IMR-90 (cell line): ENCODE results near the gene MZB1. TPM values are rescaled to one million over a fixed set of nuclear protein-coding genes. Genes with fewer than 3 reads are reported as not detected.

ENCODE experiments used
- ATAC-seq: fragments of 200-7000 bp; cut with Tn5 transposase; 2 replicates; pipeline ENCODE4 v1.9.1; 2020; ENCODE audit warnings: low read depth, mild to moderate bottlenecking, moderate library complexity
- BruUV-seq: library from RNA; stranded (reverse); fragments of 400-500 nt; replicated peaks from 2 replicates; lab custom pipeline; 2021; lab: Mats Ljungman, UMichigan
- CTCF ChIA-PET: fragments of 300-600 bp; formaldehyde crosslinking; extraction: SDS; loops from one replicate; lab custom pipeline; 2021; ENCODE audit warnings: antibody characterized with exemption; lab: Yijun Ruan, JAX
- POLR2A ChIA-PET: fragments of 300-600 bp; sonication (Branson Sonifier 250); formaldehyde crosslinking; loops from one replicate; lab custom pipeline; 2022; ENCODE audit warnings: antibody characterized with exemption; ENCODE audit not compliant: unreplicated experiment; lab: Charles Lee
- DNase-seq: peaks from one replicate; pipeline ENCODE4 v3.0.0; 2013
- H2AFZ ChIP-seq: replicated peaks from 2 replicates; pipeline ENCODE3; 2013; ENCODE audit warnings: low read length, mild to moderate bottlenecking; ENCODE audit not compliant: poor library complexity
- H2AK5ac ChIP-seq: 2 replicates; pipeline ENCODE4 v1.6.1; 2013; ENCODE audit warnings: low read depth, low read length, inconsistent platforms
- H2AK9ac ChIP-seq: replicated peaks from 2 replicates; pipeline ENCODE3; 2013; ENCODE audit warnings: mild to moderate bottlenecking, low read depth, low read length, moderate library complexity; ENCODE audit not compliant: poor library complexity
- H2BK120ac ChIP-seq: 2 replicates; pipeline ENCODE4 v1.6.1; 2013; ENCODE audit warnings: low read depth, low read length, inconsistent platforms
- H2BK15ac ChIP-seq: 3 replicates; pipeline ENCODE4 v1.6.1; 2013; ENCODE audit warnings: low read depth, low read length, inconsistent platforms
- H2BK20ac ChIP-seq: 2 replicates; pipeline ENCODE4 v1.6.1; 2013; ENCODE audit warnings: low read depth, mild to moderate bottlenecking, inconsistent platforms, low read length, moderate library complexity
- H2BK5ac ChIP-seq: 2 replicates; pipeline ENCODE4 v1.6.1; 2013; ENCODE audit warnings: mild to moderate bottlenecking, low read depth, low read length, inconsistent platforms; ENCODE audit not compliant: poor library complexity, severe bottlenecking
- H3K14ac ChIP-seq: replicated peaks from 2 replicates; pipeline ENCODE4 v1.6.1; 2013; ENCODE audit warnings: low read depth, low read length, inconsistent platforms
- H3K18ac ChIP-seq: 2 replicates; pipeline ENCODE4 v1.6.1; 2013; ENCODE audit warnings: low read depth, low read length, control low read depth
- H3K23ac ChIP-seq: 2 replicates; pipeline ENCODE4 v1.6.1; 2013; ENCODE audit warnings: low read depth, low read length, inconsistent platforms
- H3K27ac ChIP-seq: 2 replicates; pipeline ENCODE4 v1.5.1; 2013; ENCODE audit warnings: mild to moderate bottlenecking, control low read depth, low read length; ENCODE audit not compliant: insufficient read depth
- H3K27me3 ChIP-seq: 2 replicates; pipeline ENCODE4 v1.6.1; 2013; ENCODE audit warnings: low read length; ENCODE audit not compliant: control insufficient read depth, insufficient read depth
- H3K36me3 ChIP-seq: 2 replicates; pipeline ENCODE4 v1.6.1; 2013; ENCODE audit warnings: low read length, mixed read lengths; ENCODE audit not compliant: control insufficient read depth, insufficient read depth
- H3K4ac ChIP-seq: 2 replicates; pipeline ENCODE4 v1.6.1; 2013; ENCODE audit warnings: low read depth, low read length, inconsistent platforms
- H3K4me1 ChIP-seq: 2 replicates; pipeline ENCODE4 v1.6.1; 2013; ENCODE audit warnings: low read length, mixed read lengths; ENCODE audit not compliant: control insufficient read depth, insufficient read depth
- H3K4me2 ChIP-seq: 2 replicates; pipeline ENCODE4 v1.6.1; 2013; ENCODE audit warnings: low read depth, mild to moderate bottlenecking, control low read depth, low read length, moderate library complexity
- H3K4me3 ChIP-seq: 2 replicates; pipeline ENCODE4 v1.5.1; 2013; ENCODE audit warnings: low read depth, mild to moderate bottlenecking, control low read depth, low read length, moderate library complexity; ENCODE audit not compliant: insufficient read depth
- H3K56ac ChIP-seq: 2 replicates; pipeline ENCODE4 v1.6.1; 2013; ENCODE audit warnings: low read length, inconsistent platforms; ENCODE audit not compliant: insufficient read depth; ENCODE audit errors: extremely low read depth
- H3K79me1 ChIP-seq, 2 experiments: 2 replicates each; pipeline ENCODE4 v1.6.1; 2013; ENCODE audit warnings: low read length in 2 of 2, inconsistent platforms in 1 of 2, low read depth in 1 of 2
- H3K9ac ChIP-seq: 2 replicates; pipeline ENCODE4 v1.6.1; 2013; ENCODE audit warnings: low read depth, low read length, control low read depth
- H3K9me1 ChIP-seq: 2 replicates; pipeline ENCODE4 v1.6.1; 2013; ENCODE audit warnings: low read length, inconsistent platforms; ENCODE audit not compliant: insufficient read depth
- H3K9me3 ChIP-seq: 2 replicates; pipeline ENCODE4 v1.6.1; 2013; ENCODE audit warnings: low read length; ENCODE audit not compliant: control insufficient read depth, insufficient read depth
- H4K20me1 ChIP-seq: 2 replicates; pipeline ENCODE4 v1.6.1; 2013; ENCODE audit warnings: low read length, inconsistent platforms; ENCODE audit not compliant: insufficient read depth
- H4K5ac ChIP-seq: 2 replicates; pipeline ENCODE4 v1.6.1; 2013; ENCODE audit warnings: mild to moderate bottlenecking, low read depth, low read length, control low read depth
- H4K8ac ChIP-seq, 2 experiments: 2 replicates each; pipeline ENCODE4 v1.6.1; 2013; ENCODE audit warnings: low read depth in 2 of 2, low read length in 2 of 2, control low read depth in 1 of 2, inconsistent platforms in 1 of 2
- H4K91ac ChIP-seq: 2 replicates; pipeline ENCODE4 v1.6.1; 2013; ENCODE audit warnings: low read depth, low read length, inconsistent platforms; ENCODE audit not compliant: insufficient read depth
- MAFK ChIP-seq: IDR thresholded peaks from 2 replicates; pipeline ENCODE4 v1.6.1; 2012; ENCODE audit warnings: low read depth, low read length, improper control_type of control experiment
- NFE2L2 ChIP-seq: fragments of 150-350 bp; IDR thresholded peaks from 2 replicates; pipeline ENCODE4 v1.6.1; 2016; ENCODE audit warnings: low read depth, mild to moderate bottlenecking, low read length
- POLR2A ChIP-seq: IDR thresholded peaks from 2 replicates; pipeline ENCODE4 v1.6.1; 2012; ENCODE audit warnings: mild to moderate bottlenecking, low read depth, low read length
- RAD21 ChIP-seq: IDR thresholded peaks from 2 replicates; pipeline ENCODE4 v1.6.1; 2012; ENCODE audit warnings: low read length, improper control_type of control experiment
- RCOR1 ChIP-seq: IDR thresholded peaks from 2 replicates; pipeline ENCODE4 v1.6.1; 2012; ENCODE audit warnings: mild to moderate bottlenecking, low read length, improper control_type of control experiment; ENCODE audit not compliant: insufficient replicate concordance
- SMC3 ChIP-seq: fragments of 150-350 bp; IDR thresholded peaks from 2 replicates; pipeline ENCODE4 v1.6.1; 2016; ENCODE audit warnings: low read depth, mild to moderate bottlenecking, antibody characterized with exemption, low read length, moderate library complexity
- WGBS, 2 experiments: methylation state at CpG; one replicate each; pipeline versions ENCODE4 v1.1.5 to v1.1.7; 2013; ENCODE audit warnings: missing lambda C conversion rate in 2 of 2; ENCODE audit not compliant: insufficient read length in 1 of 2; ENCODE audit errors: extremely low coverage in 2 of 2; 5-methylcytosine and 5-hydroxymethylcytosine counted together
- dilution Hi-C: fragments of 300-500 bp; cut with HindIII; formaldehyde crosslinking; loops from one replicate; pipeline ENCODE4 v1.14.3; 2018; ENCODE audit warnings: low sequenced_read_pairs; ENCODE audit not compliant: unreplicated experiment
- in situ Hi-C: fragments of 300-500 bp; cut with MboI; formaldehyde crosslinking; loops from 3 replicates; pipeline ENCODE4 v1.14.3; 2019; ENCODE audit warnings: low sequenced_read_pairs, inconsistent platforms, mixed read lengths
- intact Hi-C: fragments of 100-400 bp; cut with micrococcal nuclease; formaldehyde crosslinking; loops from 2 replicates; pipeline ENCODE4 v1.10.0; 2022
- polyA plus RNA-seq, 3 experiments: library from polyadenylated mRNA; depleted of rRNA; stranded (reverse); fragments of >200 nt; gene quantifications; 2 replicates each; pipeline ENCODE4 v1.2.3, GENCODE V29; 2012; ENCODE audit warnings: low replicate concordance in 1 of 3
- total RNA-seq: library from RNA; depleted of rRNA; stranded (reverse); fragments of >200 nt; gene quantifications from 2 replicates; pipeline ENCODE4 v1.2.3, GENCODE V29; 2012
- TF ChIP-seq, protein P1 (sequence below): conservative IDR thresholded peaks from 2 replicates; pipeline ENCODE4 v1.5.1; 2012; ENCODE audit warnings: mild to moderate bottlenecking, low read depth, low read length, improper control_type of control experiment

Gene MZB1
- total and polyA plus RNA-seq, 2 of the 4 experiments (the other 2 are of a cell fraction), result not detected

- H4K5ac ChIP-seq, result no peak overlapping the region
- H3K56ac ChIP-seq, result no peak overlapping the region
- intact Hi-C loops (loop anchor here (1.0 to 5.0 kb wide), 4 partner anchors 91 to 345 kb away; partner anchors contain the start of gene UBE2D2), dilution Hi-C loops (loop anchor here (25.0 kb wide), 1 partner anchor 90 kb away; no protein-coding TSS in a partner anchor), in situ Hi-C loops (loop anchor here (5.0 to 10.0 kb wide), 2 partner anchors 95 to 342 kb away; no protein-coding TSS in a partner anchor)
- no peak overlapping the region for H2BK5ac ChIP-seq
- no peaks in the 10 kb centered on the region for H3K79me1 ChIP-seq
- H3K36me3 ChIP-seq, result peaks cover 30% of the 10 kb centered on the region
- no TSS peak for BruUV-seq
- H3K23ac ChIP-seq, result no peak overlapping the region
- peak; percentile 78 for DNase-seq
- no peak overlapping the region for H2BK120ac ChIP-seq
- no peak overlapping the region for H3K4me3 ChIP-seq
- WGBS, 2 experiments, result no CpG with 5 or more reads among the region's 5 CpGs
- no peak overlapping the region for H2AK5ac ChIP-seq
- H4K20me1 ChIP-seq, result no peaks in the 10 kb centered on the region
- H3K27me3 ChIP-seq, result no peaks in the 10 kb centered on the region
- H3K27ac ChIP-seq, result no peak overlapping the region
- H3K4ac ChIP-seq, result no peak overlapping the region
- H3K4me1 ChIP-seq, result peaks cover 7% of the 10 kb centered on the region; the same call in 1 of the 2 replicates
- ChIA-PET POLR2A (no interaction called here), CTCF (interaction anchor here (0.6 to 2.4 kb wide), 16 partner anchors 16 to 354 kb away, joined by 3 to 32 read pairs (median 4); partner anchors contain the start of gene STING1)
- no peak overlapping the region for H2BK15ac ChIP-seq
- no peak overlapping the region for H3K9ac ChIP-seq
- H2AK9ac ChIP-seq, result no peak overlapping the region
- H3K9me1 ChIP-seq, result 0 out of 2 replicates have a peak, but pooled peaks cover 7% of the 10 kb centered on the region
- H4K91ac ChIP-seq, result no peak overlapping the region
- no peak overlapping the region for H3K14ac ChIP-seq
- no peak overlapping the region for H3K18ac ChIP-seq
- no peak overlapping the region for H2BK20ac ChIP-seq
- no peak overlapping the region for H2AFZ ChIP-seq
- H3K9me3 ChIP-seq, result no peaks in the 10 kb centered on the region
- ATAC-seq, result peak; percentile 96
- no peak overlapping the region for H3K4me2 ChIP-seq
- TF ChIP-seq SMC3 (peak; percentile 94), NFE2L2 (no peak), RCOR1 (no peak), MAFK (0 out of 2 replicates have a peak, but pooled peaks have one; percentile 1), RAD21 (peak; percentile 97), POLR2A (0 out of 2 replicates have a peak, but pooled peaks have one; percentile 34)
- TF ChIP-seq, protein P1, sequence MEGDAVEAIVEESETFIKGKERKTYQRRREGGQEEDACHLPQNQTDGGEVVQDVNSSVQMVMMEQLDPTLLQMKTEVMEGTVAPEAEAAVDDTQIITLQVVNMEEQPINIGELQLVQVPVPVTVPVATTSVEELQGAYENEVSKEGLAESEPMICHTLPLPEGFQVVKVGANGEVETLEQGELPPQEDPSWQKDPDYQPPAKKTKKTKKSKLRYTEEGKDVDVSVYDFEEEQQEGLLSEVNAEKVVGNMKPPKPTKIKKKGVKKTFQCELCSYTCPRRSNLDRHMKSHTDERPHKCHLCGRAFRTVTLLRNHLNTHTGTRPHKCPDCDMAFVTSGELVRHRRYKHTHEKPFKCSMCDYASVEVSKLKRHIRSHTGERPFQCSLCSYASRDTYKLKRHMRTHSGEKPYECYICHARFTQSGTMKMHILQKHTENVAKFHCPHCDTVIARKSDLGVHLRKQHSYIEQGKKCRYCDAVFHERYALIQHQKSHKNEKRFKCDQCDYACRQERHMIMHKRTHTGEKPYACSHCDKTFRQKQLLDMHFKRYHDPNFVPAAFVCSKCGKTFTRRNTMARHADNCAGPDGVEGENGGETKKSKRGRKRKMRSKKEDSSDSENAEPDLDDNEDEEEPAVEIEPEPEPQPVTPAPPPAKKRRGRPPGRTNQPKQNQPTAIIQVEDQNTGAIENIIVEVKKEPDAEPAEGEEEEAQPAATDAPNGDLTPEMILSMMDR, result peak; percentile 94
- no peak overlapping the region for H4K8ac ChIP-seq
Measured at GRCh38 chr5:139422307-139422893, 32.7 kb upstream of the MZB1 start.
